ENCODE measurements around the gene ATP9B. TPM values are rescaled to one million over a fixed set of nuclear protein-coding genes. Genes with fewer than 3 reads are reported as not detected.
A peak's percentile ranks its signal among the peaks of the same experiment; 100 is the strongest.

ATP9B gene
- total RNA-seq, 1 donor: 29.3 TPM

DNA sequence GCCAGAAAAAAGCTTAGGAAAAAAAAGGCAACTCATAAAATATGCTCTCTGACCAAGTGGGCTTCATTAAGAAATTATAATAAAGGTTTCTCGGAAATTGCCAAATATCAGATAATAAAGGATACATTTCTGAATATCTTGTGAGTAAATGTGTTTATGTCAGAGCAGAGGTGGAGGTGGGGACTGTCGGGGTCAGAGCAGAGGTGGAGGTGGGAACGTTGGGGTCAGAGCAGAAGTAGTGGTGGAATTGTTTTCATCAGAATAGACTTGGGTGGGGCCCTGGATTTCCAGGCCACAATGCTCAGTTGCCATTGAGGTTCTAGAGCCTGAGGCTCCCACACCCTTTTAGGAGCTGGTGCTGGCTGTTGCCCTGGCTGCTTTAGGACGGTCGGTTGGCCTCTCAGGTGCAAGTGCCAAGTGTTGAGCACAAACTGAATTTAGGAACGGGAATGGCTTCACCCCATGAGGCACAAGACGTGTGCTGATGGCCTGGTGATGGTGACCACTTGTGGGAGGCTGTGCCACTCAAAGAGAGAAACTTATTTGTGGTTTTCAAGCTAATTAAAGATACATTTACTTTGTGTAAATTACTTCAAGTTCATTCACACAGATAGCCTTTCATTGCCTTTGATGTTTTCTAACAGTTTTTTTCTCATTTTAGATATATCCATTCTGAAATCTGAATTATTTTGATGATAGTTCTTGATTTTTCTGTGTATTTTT, 131.5 kb downstream of the ATP9B start:
- no peaks in the 10 kb centered on the region for H3K36me3 ChIP-seq (ENCODE audit: insufficient read depth, low read length)
- no peak overlapping the region for H3K4me3 ChIP-seq (ENCODE audit: insufficient read depth, low read length)
- TF ChIP-seq CTCF (IDR thresholded peaks at IDR 0.05; ENCODE audit: extremely low read depth, low read depth, low read length): no peak
- DNase-seq (ENCODE audit: insufficient read length, low spot score, missing footprints): peak; percentile 47
- no peaks in the 10 kb centered on the region for H3K27me3 ChIP-seq (ENCODE audit: insufficient read depth, low read length)
- H2AFZ ChIP-seq (ENCODE audit: low read length): no peak overlapping the region
- H4K20me1 ChIP-seq (ENCODE audit: insufficient read depth, low read length): no peaks in the 10 kb centered on the region
- H3K27ac ChIP-seq (ENCODE audit: low read depth, low read length): no peak overlapping the region
- H3K9me3 ChIP-seq (ENCODE audit: low read depth, low read length): no peaks in the 10 kb centered on the region
- H3K4me1 ChIP-seq (ENCODE audit: insufficient read depth, low read length): peaks cover 5% of the 10 kb centered on the region
- no peak overlapping the region for H3K4me2 ChIP-seq (ENCODE audit: insufficient read depth, low read length)
- H3K79me2 ChIP-seq (ENCODE audit: insufficient read depth, low read length): no peaks in the 10 kb centered on the region

DNA sequence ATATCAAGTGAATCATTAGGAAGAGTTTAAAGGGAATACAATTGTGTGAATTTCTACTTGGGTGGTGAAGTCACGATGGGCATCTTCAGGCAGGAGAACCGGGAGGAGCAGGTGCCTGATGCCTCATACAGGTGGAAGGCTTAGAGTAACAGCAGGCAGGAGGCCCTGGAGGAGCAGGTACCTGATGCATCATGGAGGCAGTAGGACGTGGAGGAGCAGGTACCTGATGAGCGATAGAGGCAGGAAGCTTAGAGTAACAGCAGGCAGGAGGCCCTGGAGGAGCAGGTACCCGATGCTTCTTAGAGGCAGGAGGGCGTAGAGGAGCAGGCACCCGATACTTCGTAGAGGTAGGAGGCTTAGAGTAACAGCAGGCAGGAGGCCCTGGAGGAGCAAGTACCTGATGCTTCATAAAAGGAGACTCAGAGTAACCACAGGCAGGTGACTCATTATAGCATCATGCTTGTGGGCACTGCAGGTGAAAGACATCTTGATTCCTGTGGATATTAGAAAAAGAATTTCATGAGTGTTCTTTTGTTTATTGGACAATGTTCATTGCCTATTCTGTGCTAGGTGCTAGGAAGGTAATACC, 133.9 kb downstream of the ATP9B start:
- Histone ChIP-seq H3K4me2 (ENCODE audit: insufficient read depth, low read length) (no peak overlapping the region), H3K27ac (ENCODE audit: low read depth, low read length) (no peak overlapping the region), H3K27me3 (ENCODE audit: insufficient read depth, low read length) (no peaks in the 10 kb centered on the region), H3K4me1 (ENCODE audit: insufficient read depth, low read length) (peaks cover 5% of the 10 kb centered on the region), H3K36me3 (ENCODE audit: insufficient read depth, low read length) (no peaks in the 10 kb centered on the region), H3K79me2 (ENCODE audit: insufficient read depth, low read length) (no peaks in the 10 kb centered on the region), H4K20me1 (ENCODE audit: insufficient read depth, low read length) (no peaks in the 10 kb centered on the region), H3K4me3 (ENCODE audit: insufficient read depth, low read length) (no peak overlapping the region), H3K9me3 (ENCODE audit: low read depth, low read length) (no peaks in the 10 kb centered on the region), H2AFZ (ENCODE audit: low read length) (no peak overlapping the region)
- TF ChIP-seq CTCF (IDR thresholded peaks at IDR 0.05; ENCODE audit: extremely low read depth, low read depth, low read length): no peak
- no peak for DNase-seq (ENCODE audit: insufficient read length, low spot score, missing footprints)

DNA sequence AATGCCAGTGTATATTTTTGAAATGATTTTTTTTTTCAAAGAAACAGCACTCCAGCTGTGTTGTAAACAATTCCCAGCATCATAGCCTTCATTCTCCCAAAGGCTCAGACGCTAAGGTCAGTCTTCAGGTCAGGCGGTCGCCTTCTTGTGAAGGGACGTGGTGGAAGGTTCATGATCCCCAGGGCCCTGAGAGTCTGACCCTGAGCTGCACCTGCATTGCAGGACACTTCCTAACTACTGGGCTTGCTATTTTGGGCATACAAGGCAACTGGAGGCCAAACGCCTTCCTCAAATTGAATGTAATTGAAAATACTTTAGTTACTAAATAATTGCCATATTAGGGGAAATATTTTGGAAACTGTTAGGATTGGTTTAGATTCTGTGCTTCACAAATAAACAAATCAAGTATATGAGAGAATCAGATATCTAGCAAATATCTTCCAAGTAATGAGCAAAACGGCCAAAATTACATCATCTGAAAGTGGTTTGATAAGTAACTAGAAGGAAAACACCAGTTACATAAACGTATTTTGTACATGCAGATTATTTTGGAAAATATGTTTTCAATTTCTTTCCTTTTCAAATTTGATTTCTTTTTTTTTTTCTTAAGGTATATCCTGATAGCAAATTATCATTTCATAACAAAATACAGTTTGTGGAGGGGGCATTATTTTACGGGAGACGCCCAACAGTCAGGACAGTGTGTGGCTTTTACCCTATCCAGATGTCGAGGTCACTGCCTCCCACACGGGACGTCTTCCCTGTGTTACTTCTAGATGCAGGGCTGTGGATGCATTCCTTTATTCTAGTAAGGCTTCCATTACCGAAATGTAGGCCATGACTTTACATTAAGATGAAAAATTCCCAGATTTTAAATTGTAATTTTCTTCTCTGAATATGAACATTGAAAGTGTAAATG, 136.0 kb downstream of the ATP9B start:
- H2AFZ ChIP-seq (ENCODE audit: low read length): no peak overlapping the region
- no peak for TF ChIP-seq CTCF (IDR thresholded peaks at IDR 0.05; ENCODE audit: extremely low read depth, low read depth, low read length)
- no peaks in the 10 kb centered on the region for H4K20me1 ChIP-seq (ENCODE audit: insufficient read depth, low read length)
- H3K27ac ChIP-seq (ENCODE audit: low read depth, low read length): no peak overlapping the region
- no peaks in the 10 kb centered on the region for H3K27me3 ChIP-seq (ENCODE audit: insufficient read depth, low read length)
- DNase-seq (ENCODE audit: insufficient read length, low spot score, missing footprints): no peak
- H3K79me2 ChIP-seq (ENCODE audit: insufficient read depth, low read length): no peaks in the 10 kb centered on the region
- H3K4me2 ChIP-seq (ENCODE audit: insufficient read depth, low read length): no peak overlapping the region
- H3K9me3 ChIP-seq (ENCODE audit: low read depth, low read length): no peaks in the 10 kb centered on the region
- H3K4me3 ChIP-seq (ENCODE audit: insufficient read depth, low read length): no peak overlapping the region
- no peaks in the 10 kb centered on the region for H3K4me1 ChIP-seq (ENCODE audit: insufficient read depth, low read length)
- no peaks in the 10 kb centered on the region for H3K36me3 ChIP-seq (ENCODE audit: insufficient read depth, low read length)

DNA sequence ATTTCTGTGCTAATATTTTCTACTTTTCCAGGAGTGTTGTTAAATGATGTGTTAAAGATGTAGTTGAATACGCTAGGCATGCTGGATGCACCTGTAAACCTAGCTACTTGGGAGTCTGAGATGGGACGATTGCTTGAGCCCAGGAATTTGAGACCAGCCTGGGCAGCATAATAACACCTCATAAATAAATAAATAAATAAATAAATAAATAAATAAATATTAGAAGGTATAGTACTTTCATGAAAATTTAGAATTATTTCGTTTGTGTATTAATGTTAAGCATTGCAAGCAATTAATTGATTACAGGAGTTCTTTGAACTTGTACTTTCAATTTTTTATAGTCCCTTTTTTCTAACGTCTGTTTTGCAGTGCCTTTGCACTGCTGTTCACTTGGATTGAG, 137.2 kb downstream of the ATP9B start:
- H3K9me3 ChIP-seq (ENCODE audit: low read depth, low read length): no peaks in the 10 kb centered on the region
- no peaks in the 10 kb centered on the region for H4K20me1 ChIP-seq (ENCODE audit: insufficient read depth, low read length)
- no peaks in the 10 kb centered on the region for H3K36me3 ChIP-seq (ENCODE audit: insufficient read depth, low read length)
- no peaks in the 10 kb centered on the region for H3K79me2 ChIP-seq (ENCODE audit: insufficient read depth, low read length)
- H2AFZ ChIP-seq (ENCODE audit: low read length): no peak overlapping the region
- H3K4me2 ChIP-seq (ENCODE audit: insufficient read depth, low read length): no peak overlapping the region
- no peak for TF ChIP-seq CTCF (IDR thresholded peaks at IDR 0.05; ENCODE audit: extremely low read depth, low read depth, low read length)
- H3K27me3 ChIP-seq (ENCODE audit: insufficient read depth, low read length): no peaks in the 10 kb centered on the region
- DNase-seq (ENCODE audit: insufficient read length, low spot score, missing footprints): no peak
- H3K4me3 ChIP-seq (ENCODE audit: insufficient read depth, low read length): no peak overlapping the region
- H3K27ac ChIP-seq (ENCODE audit: low read depth, low read length): no peak overlapping the region
- no peaks in the 10 kb centered on the region for H3K4me1 ChIP-seq (ENCODE audit: insufficient read depth, low read length)

All from osteoblast (primary cell).